RWPE1 (cell line): ENCODE results near the gene WHAMM.

Experiments used
- CTCF ChIA-PET: fragments of 350-600 bp; sonication (Branson Sonifier 250); formaldehyde crosslinking; extraction: SDS; loops from one replicate; lab custom pipeline; 2021; lab: Yijun Ruan, JAX
- POLR2A ChIA-PET: fragments of 400-600 bp; formaldehyde crosslinking; extraction: SDS; loops from one replicate; lab custom pipeline; 2020; ENCODE audit warnings: antibody characterized with exemption; ENCODE audit not compliant: low non-redundant PET; lab: Yijun Ruan, JAX
- DNase-seq: peaks from one replicate; pipeline ENCODE4 v3.0.0; 2012; ENCODE audit warnings: low spot score
- H3K27ac ChIP-seq: fragments of 450-650 bp; 2 replicates; pipeline ENCODE4 v1.5.1; 2017
- CTCF ChIP-seq: fragments of 450-650 bp; conservative IDR thresholded peaks from 2 replicates; pipeline ENCODE4 v1.5.1; 2017; ENCODE audit warnings: low read depth, mild to moderate bottlenecking

The WHAMM gene

GRCh38 chr15:82851306-82851850 is 42.0 kb downstream of the WHAMM start:
- CTCF ChIA-PET, result interaction anchor here (0.6 to 0.7 kb wide), 2 partner anchors 40 to 98 kb away, joined by 3 read pairs; no protein-coding TSS in a partner anchor
- TF ChIP-seq CTCF, result no peak
- POLR2A ChIA-PET, result no interaction called here
- no peak for DNase-seq
- H3K27ac ChIP-seq, result no peak overlapping the region

- no peak for DNase-seq
- ChIA-PET POLR2A (no interaction called here), CTCF (interaction anchor here (0.7 kb wide), 1 partner anchor 39 kb away, joined by 3 read pairs; no protein-coding TSS in a partner anchor)
- H3K27ac ChIP-seq, result no peak overlapping the region
- no peak for TF ChIP-seq CTCF
Observed at GRCh38 chr15:82851981-82852511, 42.6 kb downstream of the WHAMM start.

- ChIA-PET CTCF (no interaction called here), POLR2A (no interaction called here)
- no peak overlapping the region for H3K27ac ChIP-seq
- DNase-seq, result no peak
- TF ChIP-seq CTCF, result no peak
Observed at GRCh38 chr15:82852941-82853561, 43.6 kb downstream of the WHAMM start.

- TF ChIP-seq CTCF, result no peak
- POLR2A ChIA-PET, result no interaction called here
- CTCF ChIA-PET, result no interaction called here
- no peak for DNase-seq
- H3K27ac ChIP-seq, result no peak overlapping the region
Observed at GRCh38 chr15:82854554-82854953, 45.1 kb downstream of the WHAMM start.

GRCh38 chr15:82855286-82856100 is 46.1 kb downstream of the WHAMM start:
- no peak for DNase-seq
- no peak for TF ChIP-seq CTCF
- POLR2A ChIA-PET, result no interaction called here

GRCh38 chr15:82856397-82857170 is 47.2 kb downstream of the WHAMM start:
- CTCF ChIA-PET, result interaction anchor here (0.6 to 1.0 kb wide), 3 partner anchors 143 to 1752 kb away, joined by 3 read pairs; no protein-coding TSS in a partner anchor
- no peak overlapping the region for H3K27ac ChIP-seq
- no peak for DNase-seq
- no peak for TF ChIP-seq CTCF
- POLR2A ChIA-PET, result no interaction called here

More at GRCh38 chr15:82855286-82856100, 46.1 kb downstream of the WHAMM start:
- 0 out of 2 replicates have a peak overlapping the region, but pooled peaks have one; percentile 7 for H3K27ac ChIP-seq
- CTCF ChIA-PET, result interaction anchor here (0.7 kb wide), 1 partner anchor 209 kb away, joined by 3 read pairs; no protein-coding TSS in a partner anchor
